NCI-H226 (cell line): ENCODE results near the gene POLR1A.

Experiments used
- DNase-seq: peaks from one replicate; pipeline ENCODE4 v3.0.0-alpha.2; 2015

Gene POLR1A

DNA sequence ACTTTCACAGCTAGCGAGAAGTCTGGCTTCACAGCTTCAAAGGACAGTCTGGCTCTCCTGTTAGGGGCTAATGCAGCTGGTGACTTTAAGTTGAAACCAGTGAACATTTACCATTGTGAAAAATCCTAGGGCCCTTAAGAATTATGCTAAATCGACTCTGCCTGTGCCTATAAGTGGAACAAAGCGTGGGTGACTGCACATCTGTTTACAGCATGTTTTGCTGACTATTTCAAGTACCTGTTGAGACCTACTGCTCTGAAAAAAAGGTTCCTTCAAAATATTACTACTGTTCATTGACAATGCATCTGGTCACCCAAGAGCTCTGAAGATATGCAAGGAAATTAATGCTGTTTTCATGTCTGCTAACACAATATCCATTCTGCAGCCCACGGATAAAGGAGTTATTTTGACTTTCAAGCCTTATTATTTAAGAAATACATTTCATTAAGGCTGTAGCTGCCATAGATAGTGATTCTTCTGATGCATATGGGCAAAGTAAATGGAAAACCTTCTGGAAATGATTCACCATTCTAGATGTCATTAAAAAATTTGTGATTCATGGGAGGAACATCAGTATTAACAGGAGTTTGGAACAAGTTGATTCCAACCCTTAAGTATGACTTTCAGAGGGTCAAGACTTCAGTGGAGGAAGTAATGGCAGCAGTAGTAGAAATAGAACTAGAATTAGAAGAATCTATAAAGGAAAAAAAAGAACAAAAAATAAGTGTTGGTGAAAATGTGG lies 48.9 kb downstream of the POLR1A start:
- DNase-seq = no peak

DNA sequence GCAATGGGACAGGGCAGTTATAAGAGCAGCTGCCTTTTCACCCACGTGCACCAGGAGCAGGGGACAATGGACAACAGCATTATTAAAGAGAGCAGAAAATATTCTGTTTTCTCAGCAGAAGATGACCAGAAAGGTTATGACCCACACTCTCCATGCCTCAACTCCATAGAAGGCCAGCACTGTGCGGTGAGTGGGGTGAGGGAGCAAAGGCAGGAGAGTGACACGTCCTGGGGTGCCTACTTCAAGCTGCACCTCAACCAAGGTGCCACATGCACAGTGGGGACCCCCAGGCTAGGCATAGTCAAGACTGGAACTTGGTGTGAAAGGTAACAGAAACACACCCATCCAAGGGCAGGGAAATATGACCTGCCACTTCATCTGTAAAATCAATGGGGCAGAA lies 50.4 kb downstream of the POLR1A start:
- DNase-seq = no peak

DNA sequence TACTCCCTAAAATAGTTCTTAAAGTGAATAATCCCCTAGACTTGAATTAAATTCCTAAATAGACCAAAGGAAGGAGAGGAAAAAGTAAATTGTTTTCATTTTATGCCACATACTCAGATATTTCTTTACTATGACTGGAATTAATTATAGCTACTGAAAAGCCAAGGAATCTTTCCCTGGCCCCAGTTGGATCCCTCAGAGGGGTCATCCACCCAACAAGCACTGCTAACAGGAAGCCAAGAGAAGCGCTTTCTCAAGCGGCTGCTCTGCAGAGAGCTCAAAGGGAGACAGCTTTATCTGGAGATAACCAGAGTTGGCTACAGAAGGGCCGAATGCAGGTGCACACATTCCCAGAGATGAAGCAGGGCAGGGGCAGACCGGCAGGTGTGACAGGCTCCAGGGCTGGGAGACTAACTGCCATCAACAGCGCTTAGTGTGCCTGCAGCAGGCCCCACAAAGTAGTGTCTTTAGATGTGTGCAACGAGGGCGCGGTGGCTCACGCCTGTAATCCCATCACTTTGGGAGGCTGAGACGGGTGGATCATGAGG lies 51.1 kb downstream of the POLR1A start:
- no peak for DNase-seq

DNA sequence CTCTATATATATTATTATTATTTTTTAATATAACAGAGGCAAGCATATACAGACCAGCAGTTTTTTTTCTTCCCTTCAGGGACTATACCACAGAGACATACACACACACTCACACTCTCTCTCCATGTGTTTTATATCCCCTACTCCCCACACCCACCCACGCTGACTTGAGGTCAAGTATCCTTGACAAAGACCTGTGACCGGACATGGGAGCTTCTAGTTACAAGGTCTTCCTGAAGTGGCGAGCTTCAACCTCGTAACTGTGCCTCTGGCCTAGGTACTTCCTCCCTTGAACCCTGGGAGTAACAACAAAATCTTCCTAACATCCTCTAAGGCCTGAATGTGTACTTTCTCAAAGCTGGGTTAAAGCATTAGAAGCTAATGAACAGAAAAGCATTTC lies 52.5 kb downstream of the POLR1A start:
- DNase-seq = no peak

DNA sequence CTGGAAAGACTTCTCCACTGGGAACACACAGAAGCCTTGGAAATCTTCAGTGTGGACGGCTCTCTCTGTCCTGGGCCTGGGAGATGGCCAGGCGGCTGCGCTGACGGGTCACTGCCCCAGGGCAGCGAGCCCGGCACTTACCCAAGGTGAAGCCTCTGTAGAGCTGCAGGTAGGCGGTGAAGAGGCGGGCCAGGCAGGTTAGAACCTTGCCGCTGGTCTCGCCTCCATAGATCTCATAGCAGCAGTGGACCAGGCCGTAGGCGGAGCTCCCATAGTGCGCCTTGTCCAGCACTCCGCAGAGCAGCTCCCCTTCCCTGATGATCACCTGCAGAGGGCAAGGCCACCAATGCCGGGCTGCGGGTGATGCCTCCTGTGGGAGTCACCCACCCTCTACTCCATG lies 53.0 kb downstream of the POLR1A start:
- no peak for DNase-seq

DNA sequence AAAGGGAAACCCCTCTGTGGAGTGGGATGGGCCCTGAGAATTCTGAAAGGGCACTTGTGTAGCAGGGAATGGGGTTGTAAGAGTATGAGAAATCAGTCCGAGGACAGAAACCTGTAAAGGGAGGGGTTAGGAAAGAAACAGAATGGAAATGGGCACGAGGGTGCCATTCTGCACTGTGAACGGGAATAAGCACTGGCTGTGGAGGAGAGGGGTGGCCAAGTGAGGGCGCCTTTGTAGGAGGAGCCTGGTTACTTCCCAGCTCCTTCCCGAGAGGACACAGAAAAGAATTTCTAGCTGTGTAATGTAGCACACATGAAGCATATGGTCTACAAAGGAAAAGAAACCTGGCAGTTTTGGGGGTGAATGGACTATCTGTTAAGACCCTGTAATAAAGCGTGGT lies 53.4 kb downstream of the POLR1A start:
- DNase-seq = no peak

DNA sequence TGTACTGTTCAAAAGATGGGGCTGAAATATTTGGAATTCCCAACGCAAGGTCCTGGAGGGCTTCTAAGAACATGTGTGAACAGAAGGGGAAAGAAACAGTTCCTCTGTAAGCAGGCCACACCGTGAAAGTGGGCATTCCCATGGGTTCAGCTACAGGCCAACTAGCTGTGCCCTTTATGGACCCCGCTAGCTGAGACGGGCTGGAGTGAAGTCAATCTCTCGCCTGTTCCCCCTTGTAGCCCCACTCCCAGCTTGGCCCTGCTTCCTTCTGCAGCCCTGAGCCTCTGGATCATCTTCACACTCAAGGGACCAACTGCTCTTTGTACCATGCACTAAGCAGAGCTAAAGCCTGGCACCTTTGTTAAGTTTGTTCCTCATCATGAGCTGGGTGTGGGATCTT lies 55.4 kb downstream of the POLR1A start:
- no peak for DNase-seq

DNA sequence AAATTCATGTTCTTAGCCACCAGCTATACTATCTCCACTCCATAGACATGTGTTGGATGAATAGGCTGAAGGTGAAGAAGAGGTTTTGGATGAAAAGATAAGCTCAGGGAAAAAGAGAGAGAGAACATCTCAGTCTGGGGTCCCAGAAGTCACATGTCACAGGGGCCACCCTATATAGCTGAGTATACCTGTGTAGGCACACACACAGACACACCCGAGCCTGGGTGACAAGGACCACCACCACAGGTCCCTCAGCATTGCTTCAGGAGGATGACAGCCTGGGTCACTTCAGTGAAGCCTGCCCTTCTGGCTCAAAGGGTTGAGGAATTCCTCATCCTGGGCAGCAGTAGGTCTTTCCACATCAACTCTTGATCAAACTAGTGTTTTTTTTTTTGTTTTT lies 56.2 kb downstream of the POLR1A start:
- DNase-seq = no peak

DNA sequence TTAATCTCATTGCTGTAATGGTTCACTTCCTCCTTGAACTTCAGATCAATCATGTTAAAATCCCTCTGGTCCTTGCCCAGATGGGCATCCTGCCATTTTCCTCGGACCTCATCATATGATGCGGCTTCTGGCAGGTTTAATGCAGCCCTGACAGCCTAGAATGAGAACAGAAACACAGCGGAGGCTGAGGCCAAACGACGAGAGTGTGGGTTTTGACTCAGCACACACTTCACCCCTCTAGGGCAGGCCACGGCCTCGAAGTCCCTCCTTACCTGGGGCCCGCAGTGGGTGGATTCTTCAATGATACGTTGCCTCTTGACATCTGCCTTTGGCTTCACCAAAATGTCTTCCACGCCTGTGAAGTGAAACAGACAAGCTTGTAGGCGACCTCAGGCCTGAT lies 56.8 kb downstream of the POLR1A start:
- DNase-seq = no peak

DNA sequence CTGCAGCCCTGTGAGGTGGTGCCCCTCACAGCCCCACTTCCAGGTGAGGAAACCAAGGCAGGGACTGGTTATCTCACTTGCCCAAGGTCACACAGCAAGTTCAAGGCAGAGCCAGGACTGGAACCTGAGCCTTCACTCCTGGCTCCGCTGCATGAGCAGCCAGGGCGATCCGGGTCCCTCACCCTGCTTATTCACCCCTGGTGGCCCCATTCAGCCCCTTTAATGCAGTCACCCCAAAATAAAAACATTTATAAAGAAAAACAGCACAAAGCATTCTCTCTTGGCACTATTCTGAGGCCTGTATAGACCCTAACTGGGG lies 57.3 kb downstream of the POLR1A start:
- no peak for DNase-seq

DNA sequence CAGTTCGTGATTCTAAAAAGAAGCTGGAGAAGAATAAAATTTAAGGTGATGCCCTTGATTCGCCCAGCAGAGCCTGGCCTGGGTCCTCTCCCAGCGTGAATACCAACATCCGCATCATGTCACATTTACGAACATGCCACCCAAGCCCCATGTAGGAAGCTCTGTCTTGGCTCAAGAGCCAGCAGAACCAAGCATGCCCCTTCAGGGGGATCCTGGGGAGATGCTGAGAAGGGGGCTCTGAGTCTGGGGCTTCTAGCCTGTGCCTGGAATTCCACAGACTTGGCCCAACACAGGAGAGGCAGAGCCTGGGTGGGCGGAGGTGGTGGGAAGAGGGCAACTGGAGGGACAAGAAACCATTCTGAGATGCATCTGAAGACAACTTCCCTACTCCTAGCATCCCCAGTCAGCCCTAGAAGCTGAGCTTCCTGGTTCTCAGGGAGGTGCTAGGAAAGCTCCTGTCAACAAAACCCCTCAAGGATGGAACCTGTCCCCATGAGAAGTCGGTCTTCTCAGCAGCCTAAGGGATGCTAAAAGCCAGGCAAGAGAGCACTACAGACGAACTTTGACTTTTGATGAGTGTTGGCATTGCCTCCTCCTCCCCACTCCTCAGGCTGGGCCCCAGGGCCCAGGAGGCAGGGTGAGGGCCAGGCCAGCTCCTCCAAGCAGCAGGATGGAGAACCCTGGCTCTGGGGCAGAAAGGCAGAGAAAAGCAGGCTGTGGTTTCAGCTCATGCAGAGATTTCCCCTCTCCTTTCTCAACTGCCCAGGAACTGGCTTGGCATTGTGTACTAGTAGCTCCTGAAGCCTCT lies 57.9 kb downstream of the POLR1A start:
- no peak for DNase-seq

DNA sequence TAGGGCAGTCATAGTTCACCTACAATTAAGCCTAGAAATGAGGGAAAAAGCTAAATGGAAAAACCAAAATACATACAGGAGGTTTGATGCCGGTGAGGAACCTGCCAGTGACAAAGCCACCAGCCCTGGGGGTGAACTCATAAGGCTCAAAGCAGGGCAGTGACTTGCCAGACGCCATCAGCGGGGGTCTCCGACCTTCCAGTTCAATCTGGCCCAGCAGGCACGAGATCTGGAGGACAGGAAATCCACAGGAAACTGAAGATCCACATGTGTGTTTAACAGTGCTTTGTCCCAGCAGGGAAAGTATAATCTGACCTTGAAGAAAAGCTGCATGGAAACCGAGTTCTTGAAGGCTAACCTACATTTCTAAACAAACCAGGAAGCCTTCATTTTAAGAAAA lies 60.1 kb downstream of the POLR1A start:
- no peak for DNase-seq

DNA sequence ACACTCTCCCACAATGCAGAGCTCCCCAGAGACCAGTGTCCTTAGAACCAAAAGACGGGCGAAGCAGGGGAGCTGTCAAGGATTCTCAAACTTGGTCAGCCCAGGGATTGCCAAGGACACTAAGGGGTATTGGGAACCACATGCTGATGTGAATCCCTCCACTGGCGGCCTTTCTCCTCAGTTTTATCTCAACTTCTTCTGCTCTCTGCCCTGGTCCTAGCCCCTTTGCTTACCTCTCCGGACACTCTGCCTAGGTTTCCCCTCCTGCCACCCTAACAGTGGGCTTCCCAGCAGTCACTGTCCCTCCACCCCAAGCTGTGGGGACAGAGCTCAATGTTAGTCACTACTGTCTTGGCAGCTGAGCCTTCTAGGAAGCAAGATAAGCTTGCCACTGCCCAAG lies 61.1 kb downstream of the POLR1A start:
- no peak for DNase-seq

DNA sequence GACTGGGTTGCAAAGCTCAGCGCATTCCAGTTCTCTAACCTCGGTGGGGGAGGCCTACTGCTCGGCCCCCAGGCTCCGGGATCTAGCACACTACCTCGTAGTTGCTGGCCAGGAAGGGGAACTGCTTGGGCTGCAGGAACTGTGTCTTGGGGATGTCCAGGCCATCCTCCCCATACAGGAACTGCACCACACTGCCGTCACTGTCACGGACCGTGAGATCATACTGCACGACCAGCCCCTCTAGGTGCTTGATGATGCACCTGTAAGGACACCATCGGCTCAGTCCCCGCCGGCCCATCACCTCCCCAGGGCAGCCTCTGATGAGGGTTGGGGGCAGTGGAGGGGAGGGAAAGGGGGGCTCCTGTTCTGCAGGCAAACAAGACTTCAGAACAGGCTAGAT lies 61.6 kb downstream of the POLR1A start:
- no peak for DNase-seq

DNA sequence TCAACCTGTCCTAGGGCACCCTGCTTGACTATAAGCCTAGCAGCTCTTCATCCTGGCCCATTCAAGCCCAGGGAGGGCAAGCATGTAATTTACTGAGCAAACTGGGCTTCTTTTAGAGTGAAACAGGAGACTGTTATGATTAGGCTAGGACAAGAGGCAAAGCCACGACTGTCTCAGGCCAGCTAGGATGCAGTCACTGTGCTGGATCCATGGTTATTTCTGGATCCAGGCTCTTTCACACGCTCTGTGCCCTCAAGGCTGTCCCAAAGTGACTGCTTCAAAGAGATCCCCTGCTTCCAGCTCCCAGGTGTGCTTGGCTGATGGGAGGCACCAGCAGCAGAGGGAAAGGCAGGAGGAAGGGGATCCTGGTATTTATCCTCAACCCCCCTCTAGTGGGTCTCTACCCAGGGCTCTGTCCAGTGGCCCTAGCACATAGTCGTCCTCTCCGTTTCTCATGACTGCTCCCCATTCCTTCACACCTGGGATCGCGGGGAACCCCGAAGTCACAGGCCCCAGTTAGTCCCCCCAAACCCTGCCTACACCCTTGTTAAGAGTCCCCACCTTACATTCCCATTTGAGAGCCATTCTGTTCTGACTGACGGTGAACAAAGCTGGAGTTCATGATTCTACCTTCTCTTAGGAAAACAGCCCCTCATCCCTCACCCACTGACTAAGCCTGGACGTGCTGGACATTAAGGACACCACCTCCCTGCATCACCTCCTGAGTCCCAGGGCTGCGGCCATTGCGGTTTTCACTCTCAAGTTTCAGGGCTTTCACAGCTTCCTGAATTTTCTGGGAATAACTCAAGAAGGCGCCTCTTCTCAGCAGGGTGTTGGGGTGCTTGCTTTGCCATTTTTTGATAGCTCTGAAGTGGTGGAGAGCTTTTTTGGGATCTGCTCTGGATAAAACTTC lies 63.2 kb downstream of the POLR1A start:
- no peak for DNase-seq

DNA sequence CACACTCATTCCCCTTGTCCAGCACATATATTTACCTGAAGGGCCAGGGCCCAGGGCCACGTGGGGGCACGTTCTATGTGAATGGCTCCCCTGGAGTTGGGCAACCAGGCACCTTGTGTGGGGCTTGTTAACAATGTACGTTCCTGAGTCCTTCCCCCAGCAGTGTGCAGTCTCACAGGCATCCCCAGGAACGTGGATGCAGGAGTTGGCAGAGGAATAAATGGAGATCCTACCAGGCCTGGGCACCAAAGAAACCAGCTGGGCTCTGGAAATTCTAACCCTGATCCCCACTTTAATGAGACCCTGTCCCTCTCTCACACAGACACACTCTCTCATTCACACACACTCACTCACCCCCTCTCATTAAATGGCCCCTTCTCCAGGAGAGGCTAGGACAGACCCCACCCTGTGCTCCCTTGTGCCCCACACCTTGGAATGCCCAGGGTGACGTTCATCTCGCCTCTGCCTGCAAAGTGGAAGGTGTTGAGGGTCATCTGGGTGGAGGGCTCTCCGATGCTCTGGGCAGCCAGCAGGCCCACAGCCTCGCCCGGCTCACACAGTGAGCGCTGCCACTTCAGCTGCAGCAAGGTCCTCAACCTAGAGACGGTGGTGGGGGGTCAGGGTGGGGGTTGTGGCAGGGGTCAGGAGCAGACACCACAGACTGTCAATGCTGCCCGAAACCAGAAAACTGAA lies 65.6 kb downstream of the POLR1A start:
- no peak for DNase-seq

DNA sequence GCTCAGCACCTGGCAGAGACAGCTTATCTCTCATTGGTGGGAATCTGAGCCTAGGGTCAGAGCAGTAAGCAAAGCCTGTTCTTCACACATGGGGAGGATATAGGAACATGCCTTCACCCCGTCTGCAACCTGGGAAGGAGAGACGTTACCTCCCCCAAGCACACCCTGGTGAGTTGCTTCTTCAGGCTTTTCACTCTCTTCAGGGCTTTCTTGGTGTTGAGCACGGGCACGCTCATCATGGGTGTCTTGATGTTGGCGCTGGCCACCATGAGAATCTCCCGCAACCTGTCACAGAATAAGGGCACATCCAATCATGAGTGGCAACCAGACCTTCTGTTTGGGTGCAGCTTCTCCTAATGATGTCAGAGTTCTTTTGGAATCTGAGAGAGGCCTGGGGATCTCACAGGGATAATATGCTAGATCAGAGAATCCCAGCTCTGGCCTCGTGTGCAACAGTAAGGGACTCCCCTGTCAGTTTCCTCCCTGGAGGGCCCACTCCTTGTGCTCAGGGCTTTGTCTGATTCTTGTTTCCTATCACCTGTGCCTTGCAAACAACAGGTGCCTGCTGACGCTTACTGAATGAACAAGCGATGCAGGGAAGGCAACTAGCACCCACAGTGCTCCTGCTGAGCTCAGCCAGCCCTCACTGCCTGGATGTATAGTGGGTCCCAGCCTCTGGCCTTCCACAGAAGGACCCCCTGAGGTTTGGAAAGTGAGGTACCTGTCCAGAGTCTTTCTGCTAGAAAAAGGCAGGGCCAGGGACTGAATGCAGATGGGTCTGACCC lies 66.3 kb downstream of the POLR1A start:
- DNase-seq = no peak

DNA sequence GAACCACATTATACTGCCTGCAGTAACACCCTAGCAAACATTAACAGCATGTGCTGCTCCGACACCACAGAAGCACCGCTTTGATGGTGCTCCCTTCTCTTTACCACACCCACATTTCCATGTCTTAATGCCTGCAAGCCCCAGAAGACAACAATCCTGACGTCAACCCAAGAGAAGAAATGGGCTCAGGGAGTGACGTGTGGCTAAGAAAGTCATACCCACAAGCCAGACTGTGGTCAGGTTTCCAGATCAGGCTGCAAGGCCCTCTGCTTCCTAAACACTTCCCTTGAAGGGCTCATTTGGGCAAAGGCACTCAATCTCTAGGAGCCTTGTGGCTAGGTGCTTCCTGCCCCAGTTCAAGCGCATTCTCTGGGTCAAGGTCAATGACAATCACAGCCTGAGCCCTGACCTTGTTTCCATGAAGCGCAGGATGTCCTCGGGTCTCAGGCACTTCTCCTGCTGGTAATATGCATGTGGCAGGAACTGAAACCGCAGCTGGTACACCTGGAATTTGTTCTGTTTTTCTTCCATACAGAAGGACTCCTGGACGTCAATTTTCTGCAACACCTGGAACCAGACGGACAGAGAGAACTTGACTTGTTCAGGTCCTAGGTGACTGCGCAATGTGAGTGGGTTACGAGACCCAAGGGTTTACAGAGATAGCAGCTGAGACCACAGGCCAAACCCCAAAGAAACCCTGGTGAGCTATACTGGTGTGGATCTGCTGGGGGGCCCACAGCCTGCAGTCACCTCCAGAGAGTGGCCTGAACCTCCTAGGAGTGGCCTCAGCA lies 67.2 kb downstream of the POLR1A start:
- DNase-seq = no peak

DNA sequence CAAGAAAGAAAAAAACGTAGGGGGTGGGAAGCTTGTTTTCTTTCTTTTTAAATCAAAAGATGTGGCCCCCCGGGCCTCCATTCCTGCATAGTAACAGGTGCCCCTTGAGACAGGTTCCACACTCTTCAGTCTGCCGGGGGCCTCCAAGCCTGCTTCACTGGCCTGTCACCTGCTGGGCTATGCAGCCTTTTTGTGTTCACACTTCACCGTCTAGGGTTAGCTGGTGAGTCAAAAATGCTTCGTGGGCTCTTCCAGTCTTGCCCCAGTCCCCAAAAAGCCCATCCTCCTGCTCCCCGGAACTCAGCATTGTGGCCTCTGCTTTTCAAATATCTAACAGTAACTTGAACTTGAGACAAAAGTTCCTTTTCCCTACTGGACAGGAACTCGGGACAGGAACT lies 67.9 kb downstream of the POLR1A start:
- DNase-seq = no peak

DNA sequence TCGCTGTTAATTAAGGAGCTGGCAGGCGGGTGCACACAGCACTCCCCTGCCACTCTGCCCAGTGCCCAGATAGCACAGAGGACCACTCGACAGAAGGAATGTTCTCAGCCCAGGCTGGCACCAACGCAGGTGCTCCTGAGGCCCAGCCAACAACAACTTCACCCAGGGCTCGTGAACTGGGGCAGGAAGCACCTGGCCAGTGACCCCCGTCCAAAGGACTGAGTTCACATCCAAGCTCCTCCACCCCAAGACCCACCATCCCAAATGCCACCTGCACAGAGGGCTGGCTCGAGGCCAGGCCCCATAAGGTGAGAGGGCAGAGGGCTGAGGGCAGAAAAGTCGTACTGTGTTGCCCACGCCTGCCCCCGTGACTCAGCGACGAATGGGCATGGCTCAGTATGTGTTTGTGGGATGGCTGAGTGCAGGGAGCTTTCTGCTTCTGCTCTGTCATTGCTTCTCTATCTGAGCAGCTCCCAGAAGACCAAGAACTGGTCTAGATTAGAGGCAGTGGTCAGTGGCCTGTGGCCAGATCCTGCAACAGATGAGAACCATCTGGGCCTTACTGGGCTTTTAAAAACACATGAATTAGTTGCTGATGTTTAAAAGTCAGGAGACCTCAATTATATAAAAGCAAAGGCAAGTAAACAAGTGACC lies 68.4 kb downstream of the POLR1A start:
- DNase-seq = peak; percentile 14
